Neural cell (in vitro differentiated cells): ENCODE data around the gene GNE. TPM values are rescaled to one million over a fixed set of nuclear protein-coding genes. Genes with fewer than 3 reads are reported as not detected.

Source experiments
- H2AFZ ChIP-seq: fragments of 200-600, 300-800 bp; sonication (generic), shearing (Covaris generic); 2 replicates; pipeline ENCODE4 v1.6.0; 2014; ENCODE audit warnings: low read depth, mild to moderate bottlenecking, antibody characterized with exemption, low read length, moderate library complexity
- H3F3A ChIP-seq: fragments of 200-600 bp; shearing (Covaris generic); 2 replicates; pipeline ENCODE4 v1.6.1; 2016; ENCODE audit warnings: mild to moderate bottlenecking, moderate library complexity, mixed read lengths, antibody characterized with exemption, low read length; ENCODE audit not compliant: insufficient read depth, poor library complexity, severe bottlenecking
- H3K27ac ChIP-seq: fragments of 200-600, 300-800 bp; sonication (generic), shearing (Covaris generic); 2 replicates; pipeline ENCODE4 v1.5.1; 2014; ENCODE audit warnings: mild to moderate bottlenecking, low read length, moderate library complexity
- H3K27me3 ChIP-seq: fragments of 300-800, 200-600 bp; sonication (generic), shearing (Covaris generic); 2 replicates; pipeline ENCODE4 v1.6.0; 2014; ENCODE audit warnings: mild to moderate bottlenecking, low read depth, low read length, moderate library complexity; ENCODE audit not compliant: insufficient read depth
- H3K36me3 ChIP-seq: fragments of 300-800, 200-600 bp; sonication (generic), shearing (Covaris generic); 2 replicates; pipeline ENCODE4 v1.5.1; 2014; ENCODE audit warnings: mild to moderate bottlenecking, antibody characterized with exemption, low read length, moderate library complexity; ENCODE audit not compliant: insufficient read depth
- H3K4me2 ChIP-seq: fragments of 300-800, 200-600 bp; sonication (generic), shearing (Covaris generic); 2 replicates; pipeline ENCODE4 v1.6.0; 2014; ENCODE audit warnings: mild to moderate bottlenecking, low read length
- H3K4me3 ChIP-seq: fragments of 300-800, 200-600 bp; sonication (generic), shearing (Covaris generic); 2 replicates; pipeline ENCODE4 v1.5.1; 2014; ENCODE audit warnings: mild to moderate bottlenecking, low read length, moderate library complexity
- H3K79me2 ChIP-seq: fragments of 200-600 bp; shearing (Covaris generic); replicated peaks from 2 replicates; pipeline ENCODE4 v1.6.0; 2014; ENCODE audit warnings: mild to moderate bottlenecking, low read length, moderate library complexity; ENCODE audit not compliant: insufficient read depth
- H3K9ac ChIP-seq: fragments of 300-800, 200-600 bp; sonication (generic), shearing (Covaris generic); 2 replicates; pipeline ENCODE4 v1.6.1; 2016; ENCODE audit warnings: mild to moderate bottlenecking, low read length, mixed read lengths
- H3K9me2 ChIP-seq: fragments of 200-600 bp; shearing (Covaris generic); 2 replicates; pipeline ENCODE4 v1.6.1; 2016; ENCODE audit warnings: mild to moderate bottlenecking, low read length, mixed read lengths; ENCODE audit not compliant: insufficient read depth
- H3K9me3 ChIP-seq: fragments of 200-600, 300-800 bp; sonication (generic), shearing (Covaris generic); 2 replicates; pipeline ENCODE4 v1.6.1; 2016; ENCODE audit warnings: mild to moderate bottlenecking, mixed run types, low read length, moderate library complexity, mixed read lengths
- H4K20me1 ChIP-seq: fragments of 200-600 bp; shearing (Covaris generic); 2 replicates; pipeline ENCODE4 v1.6.1; 2016; ENCODE audit warnings: mild to moderate bottlenecking, mixed run types; ENCODE audit not compliant: insufficient read depth
- EP300 ChIP-seq: fragments of 450-650 bp; conservative IDR thresholded peaks from 2 replicates; pipeline ENCODE4 v1.6.1; 2014; ENCODE audit warnings: antibody characterized with exemption, mild to moderate bottlenecking, moderate library complexity; ENCODE audit not compliant: poor library complexity, severe bottlenecking
- EZH2 ChIP-seq: fragments of 200-600, 300-800 bp; shearing (Covaris generic), sonication (generic); IDR thresholded peaks from 2 replicates; pipeline ENCODE4 v1.6.1; 2014; ENCODE audit warnings: antibody characterized with exemption, low read length, borderline replicate concordance, mild to moderate bottlenecking; ENCODE audit not compliant: insufficient read depth, poor library complexity, severe bottlenecking
- MXI1 ChIP-seq: fragments of 450-650 bp; conservative IDR thresholded peaks from 2 replicates; pipeline ENCODE4 v1.6.1; 2014; ENCODE audit warnings: antibody characterized with exemption, mild to moderate bottlenecking; ENCODE audit not compliant: poor library complexity, severe bottlenecking
- POLR2AphosphoS5 ChIP-seq: IDR thresholded peaks from 2 replicates; pipeline ENCODE4 v1.6.1; 2012
- RAD21 ChIP-seq: fragments of 450-650 bp; conservative IDR thresholded peaks from 2 replicates; pipeline ENCODE4 v1.6.1; 2014; ENCODE audit warnings: antibody characterized with exemption, mild to moderate bottlenecking, moderate library complexity
- SMC3 ChIP-seq: fragments of 450-650 bp; conservative IDR thresholded peaks from 2 replicates; pipeline ENCODE4 v1.6.1; 2014; ENCODE audit warnings: antibody characterized with exemption, mild to moderate bottlenecking, moderate library complexity; ENCODE audit not compliant: poor library complexity
- TAF1 ChIP-seq: IDR thresholded peaks from 2 replicates; pipeline ENCODE4 v1.6.1; 2012; ENCODE audit warnings: low read depth
- polyA plus RNA-seq: library from polyadenylated mRNA; depleted of rRNA; stranded (reverse); fragments of >200 nt; gene quantifications from 2 replicates; pipeline ENCODE4 v1.2.3, GENCODE V29; 2014
- TF ChIP-seq, protein P1 (sequence below): fragments of 450-650 bp; IDR thresholded peaks from 2 replicates; pipeline ENCODE4 v1.5.1; 2014; ENCODE audit warnings: antibody characterized with exemption, mild to moderate bottlenecking, moderate library complexity; ENCODE audit not compliant: poor library complexity, severe bottlenecking
- TF ChIP-seq, protein P2 (sequence below): IDR thresholded peaks from 2 replicates; pipeline ENCODE4 v1.6.1; 2012; ENCODE audit warnings: borderline replicate concordance

Gene GNE
- polyA plus RNA-seq, 1 donor from 2014 or later: 22.7 TPM

DNA sequence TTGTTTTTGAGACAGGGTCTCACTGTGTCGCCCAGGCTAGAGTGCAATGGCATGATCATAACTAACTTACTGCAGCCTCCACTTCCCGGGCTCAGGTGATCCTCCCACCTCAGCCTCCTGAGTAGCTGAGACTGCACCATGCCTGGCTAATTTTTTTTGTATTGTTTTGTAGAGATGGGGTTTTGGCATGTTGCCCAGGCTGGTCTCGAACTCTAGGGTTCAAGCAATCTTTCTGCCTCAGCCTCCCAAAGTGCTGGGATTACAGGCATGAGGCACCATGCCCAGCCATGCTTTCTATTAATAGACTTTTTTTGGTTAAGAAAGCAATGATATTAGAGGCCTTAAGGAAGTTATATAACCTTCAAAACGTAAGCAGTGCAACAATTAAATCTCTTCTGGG, 44.3 kb downstream of the GNE start:
- H3K27ac ChIP-seq: no peak overlapping the region
- H3K4me2 ChIP-seq: no peak overlapping the region
- no peaks in the 10 kb centered on the region for H3K9me2 ChIP-seq
- H3K9ac ChIP-seq: no peak overlapping the region
- H4K20me1 ChIP-seq: no peaks in the 10 kb centered on the region
- H2AFZ ChIP-seq: no peak overlapping the region
- no peaks in the 10 kb centered on the region for H3F3A ChIP-seq
- H3K4me3 ChIP-seq: no peak overlapping the region
- no peaks in the 10 kb centered on the region for H3K9me3 ChIP-seq
- H3K79me2 ChIP-seq: no peaks in the 10 kb centered on the region
- no peak for TF ChIP-seq MXI1
- TF ChIP-seq, protein P1, sequence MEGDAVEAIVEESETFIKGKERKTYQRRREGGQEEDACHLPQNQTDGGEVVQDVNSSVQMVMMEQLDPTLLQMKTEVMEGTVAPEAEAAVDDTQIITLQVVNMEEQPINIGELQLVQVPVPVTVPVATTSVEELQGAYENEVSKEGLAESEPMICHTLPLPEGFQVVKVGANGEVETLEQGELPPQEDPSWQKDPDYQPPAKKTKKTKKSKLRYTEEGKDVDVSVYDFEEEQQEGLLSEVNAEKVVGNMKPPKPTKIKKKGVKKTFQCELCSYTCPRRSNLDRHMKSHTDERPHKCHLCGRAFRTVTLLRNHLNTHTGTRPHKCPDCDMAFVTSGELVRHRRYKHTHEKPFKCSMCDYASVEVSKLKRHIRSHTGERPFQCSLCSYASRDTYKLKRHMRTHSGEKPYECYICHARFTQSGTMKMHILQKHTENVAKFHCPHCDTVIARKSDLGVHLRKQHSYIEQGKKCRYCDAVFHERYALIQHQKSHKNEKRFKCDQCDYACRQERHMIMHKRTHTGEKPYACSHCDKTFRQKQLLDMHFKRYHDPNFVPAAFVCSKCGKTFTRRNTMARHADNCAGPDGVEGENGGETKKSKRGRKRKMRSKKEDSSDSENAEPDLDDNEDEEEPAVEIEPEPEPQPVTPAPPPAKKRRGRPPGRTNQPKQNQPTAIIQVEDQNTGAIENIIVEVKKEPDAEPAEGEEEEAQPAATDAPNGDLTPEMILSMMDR: no peak
- TF ChIP-seq EZH2: no peak
- no peak for TF ChIP-seq RAD21
- TF ChIP-seq TAF1: no peak
- no peak for TF ChIP-seq POLR2AphosphoS5
- TF ChIP-seq EP300: no peak
- TF ChIP-seq SMC3: no peak
- TF ChIP-seq, protein P2, sequence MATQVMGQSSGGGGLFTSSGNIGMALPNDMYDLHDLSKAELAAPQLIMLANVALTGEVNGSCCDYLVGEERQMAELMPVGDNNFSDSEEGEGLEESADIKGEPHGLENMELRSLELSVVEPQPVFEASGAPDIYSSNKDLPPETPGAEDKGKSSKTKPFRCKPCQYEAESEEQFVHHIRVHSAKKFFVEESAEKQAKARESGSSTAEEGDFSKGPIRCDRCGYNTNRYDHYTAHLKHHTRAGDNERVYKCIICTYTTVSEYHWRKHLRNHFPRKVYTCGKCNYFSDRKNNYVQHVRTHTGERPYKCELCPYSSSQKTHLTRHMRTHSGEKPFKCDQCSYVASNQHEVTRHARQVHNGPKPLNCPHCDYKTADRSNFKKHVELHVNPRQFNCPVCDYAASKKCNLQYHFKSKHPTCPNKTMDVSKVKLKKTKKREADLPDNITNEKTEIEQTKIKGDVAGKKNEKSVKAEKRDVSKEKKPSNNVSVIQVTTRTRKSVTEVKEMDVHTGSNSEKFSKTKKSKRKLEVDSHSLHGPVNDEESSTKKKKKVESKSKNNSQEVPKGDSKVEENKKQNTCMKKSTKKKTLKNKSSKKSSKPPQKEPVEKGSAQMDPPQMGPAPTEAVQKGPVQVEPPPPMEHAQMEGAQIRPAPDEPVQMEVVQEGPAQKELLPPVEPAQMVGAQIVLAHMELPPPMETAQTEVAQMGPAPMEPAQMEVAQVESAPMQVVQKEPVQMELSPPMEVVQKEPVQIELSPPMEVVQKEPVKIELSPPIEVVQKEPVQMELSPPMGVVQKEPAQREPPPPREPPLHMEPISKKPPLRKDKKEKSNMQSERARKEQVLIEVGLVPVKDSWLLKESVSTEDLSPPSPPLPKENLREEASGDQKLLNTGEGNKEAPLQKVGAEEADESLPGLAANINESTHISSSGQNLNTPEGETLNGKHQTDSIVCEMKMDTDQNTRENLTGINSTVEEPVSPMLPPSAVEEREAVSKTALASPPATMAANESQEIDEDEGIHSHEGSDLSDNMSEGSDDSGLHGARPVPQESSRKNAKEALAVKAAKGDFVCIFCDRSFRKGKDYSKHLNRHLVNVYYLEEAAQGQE: no peak
- H3K36me3 ChIP-seq: peaks cover 9% of the 10 kb centered on the region
- H3K27me3 ChIP-seq: no peaks in the 10 kb centered on the region

DNA sequence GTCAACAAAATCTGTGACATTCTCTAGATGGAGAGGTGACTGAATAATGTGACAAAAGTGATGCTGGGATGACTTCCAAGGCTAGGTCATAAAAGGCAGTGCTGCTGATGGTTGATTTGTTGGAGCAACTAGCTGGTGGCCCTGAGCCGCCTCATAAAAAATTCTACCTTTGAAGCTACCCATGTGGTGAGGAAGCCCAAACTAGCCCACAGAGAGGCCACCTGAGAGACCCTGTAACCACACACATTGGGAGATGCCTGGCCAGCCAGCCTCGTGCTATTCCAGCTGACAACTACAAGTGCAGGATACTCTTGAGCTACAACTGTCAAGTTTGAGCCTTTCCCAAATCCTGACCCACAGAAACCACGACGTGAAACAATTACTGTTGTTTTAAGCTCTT, 44.9 kb downstream of the GNE start:
- H4K20me1 ChIP-seq: no peaks in the 10 kb centered on the region

More for the DNA sequence above, 44.9 kb downstream of the GNE start:
- no peaks in the 10 kb centered on the region for H3K27me3 ChIP-seq
- no peak for TF ChIP-seq RAD21
- TF ChIP-seq TAF1: no peak
- TF ChIP-seq, protein P1: no peak
- no peak for TF ChIP-seq EP300
- no peak for TF ChIP-seq MXI1
- no peak for TF ChIP-seq EZH2
- no peak for TF ChIP-seq POLR2AphosphoS5
- TF ChIP-seq SMC3: no peak
- TF ChIP-seq, protein P2: no peak
- H3K36me3 ChIP-seq: peaks cover 9% of the 10 kb centered on the region
- H3K27ac ChIP-seq: no peak overlapping the region
- no peak overlapping the region for H3K4me2 ChIP-seq
- H3K9ac ChIP-seq: no peak overlapping the region
- no peaks in the 10 kb centered on the region for H3K9me3 ChIP-seq
- H2AFZ ChIP-seq: no peak overlapping the region
- no peaks in the 10 kb centered on the region for H3F3A ChIP-seq
- H3K9me2 ChIP-seq: no peaks in the 10 kb centered on the region
- H3K4me3 ChIP-seq: no peak overlapping the region
- H3K79me2 ChIP-seq: no peaks in the 10 kb centered on the region
